ENCODE data around the gene ARL15.
"Not testable (repeated sequence)": the region's sequence is repeated elsewhere in the genome, so short reads cannot be mapped to it uniquely, and the experiment has no call there.

Gene ARL15

GRCh38 chr5:54066433-54066832 lies 243.9 kb downstream of the ARL15 start:
- H3K27ac Mint-ChIP-seq, result no peak overlapping the region
- peaks cover 10% of the 10 kb centered on the region for H3K36me3 Mint-ChIP-seq
- no peaks in the 10 kb centered on the region for H3K4me1 Mint-ChIP-seq
- H3K9me3 Mint-ChIP-seq, result no peaks in the 10 kb centered on the region
- no peaks in the 10 kb centered on the region for H3K27me3 Mint-ChIP-seq
- no peak overlapping the region for H3K4me3 Mint-ChIP-seq

- no peaks in the 10 kb centered on the region for H3K9me3 Mint-ChIP-seq
- H3K4me1 Mint-ChIP-seq, result no peaks in the 10 kb centered on the region
- no peak overlapping the region for H3K27ac Mint-ChIP-seq
- H3K36me3 Mint-ChIP-seq, result peaks cover 14% of the 10 kb centered on the region
- no peak overlapping the region for H3K4me3 Mint-ChIP-seq
- no peaks in the 10 kb centered on the region for H3K27me3 Mint-ChIP-seq
These were observed 246.6 kb downstream of the ARL15 start for GRCh38 chr5:54063817-54064216.

- Mint-ChIP-seq H3K4me1 (no peaks in the 10 kb centered on the region), H3K36me3 (peaks cover 18% of the 10 kb centered on the region), H3K27ac (no peak overlapping the region), H3K27me3 (no peaks in the 10 kb centered on the region), H3K9me3 (no peaks in the 10 kb centered on the region), H3K4me3 (no peak overlapping the region)
These were observed 247.4 kb downstream of the ARL15 start for GRCh38 chr5:54062958-54063357.

- H3K27ac Mint-ChIP-seq, H3K4me1 Mint-ChIP-seq: not testable (repeated sequence)
These were observed 249.5 kb downstream of the ARL15 start for GRCh38 chr5:54060919-54061318.

GRCh38 chr5:54049963-54050362 lies 260.4 kb downstream of the ARL15 start:
- Mint-ChIP-seq H3K36me3 (peaks cover 20% of the 10 kb centered on the region), H3K4me1 (no peaks in the 10 kb centered on the region), H3K27ac (no peak overlapping the region), H3K4me3 (no peak overlapping the region), H3K9me3 (no peaks in the 10 kb centered on the region), H3K27me3 (no peaks in the 10 kb centered on the region)

More at GRCh38 chr5:54060919-54061318, 249.5 kb downstream of the ARL15 start:
- not testable (repeated sequence) for H3K27me3 Mint-ChIP-seq, H3K9me3 Mint-ChIP-seq, H3K4me3 Mint-ChIP-seq
- H3K36me3 Mint-ChIP-seq, result peaks cover 18% of the 10 kb centered on the region

- no peaks in the 10 kb centered on the region for H3K4me1 Mint-ChIP-seq
- H3K27me3 Mint-ChIP-seq, result no peaks in the 10 kb centered on the region
- no peaks in the 10 kb centered on the region for H3K9me3 Mint-ChIP-seq
- H3K27ac Mint-ChIP-seq, result no peak overlapping the region
- H3K4me3 Mint-ChIP-seq, result no peak overlapping the region
- peaks cover 17% of the 10 kb centered on the region for H3K36me3 Mint-ChIP-seq
These were observed 261.2 kb downstream of the ARL15 start for GRCh38 chr5:54049144-54049543.

GRCh38 chr5:54045077-54045792 lies 265.1 kb downstream of the ARL15 start:
- H3K9me3 Mint-ChIP-seq, result no peaks in the 10 kb centered on the region
- no peaks in the 10 kb centered on the region for H3K4me1 Mint-ChIP-seq
- no peak overlapping the region for H3K27ac Mint-ChIP-seq
- peaks cover 3% of the 10 kb centered on the region for H3K36me3 Mint-ChIP-seq
- H3K27me3 Mint-ChIP-seq, result no peaks in the 10 kb centered on the region
- no peak overlapping the region for H3K4me3 Mint-ChIP-seq

- H3K27me3 Mint-ChIP-seq, H3K27ac Mint-ChIP-seq, H3K9me3 Mint-ChIP-seq, H3K4me3 Mint-ChIP-seq, H3K36me3 Mint-ChIP-seq, H3K4me1 Mint-ChIP-seq: not testable (repeated sequence)
These were observed 266.1 kb downstream of the ARL15 start for GRCh38 chr5:54044276-54044675.

- Mint-ChIP-seq H3K27ac (no peak overlapping the region), H3K9me3 (no peaks in the 10 kb centered on the region), H3K27me3 (no peaks in the 10 kb centered on the region), H3K36me3 (peaks cover 1% of the 10 kb centered on the region), H3K4me1 (no peaks in the 10 kb centered on the region), H3K4me3 (no peak overlapping the region)
These were observed 269.6 kb downstream of the ARL15 start for GRCh38 chr5:54040804-54041203.

GRCh38 chr5:54040018-54040417 lies 270.4 kb downstream of the ARL15 start:
- Mint-ChIP-seq H3K36me3 (peaks cover 1% of the 10 kb centered on the region), H3K4me3 (no peak overlapping the region), H3K27me3 (no peaks in the 10 kb centered on the region), H3K4me1 (no peaks in the 10 kb centered on the region), H3K9me3 (no peaks in the 10 kb centered on the region), H3K27ac (no peak overlapping the region)

- H3K9me3 Mint-ChIP-seq, result no peaks in the 10 kb centered on the region
- H3K27me3 Mint-ChIP-seq, result no peaks in the 10 kb centered on the region
- H3K4me1 Mint-ChIP-seq, result no peaks in the 10 kb centered on the region
- H3K36me3 Mint-ChIP-seq, result peaks cover 7% of the 10 kb centered on the region
- no peak overlapping the region for H3K4me3 Mint-ChIP-seq
- H3K27ac Mint-ChIP-seq, result no peak overlapping the region
These were observed 273.2 kb downstream of the ARL15 start for GRCh38 chr5:54037205-54037604.

GRCh38 chr5:54030981-54031380 lies 279.4 kb downstream of the ARL15 start:
- H3K27me3 Mint-ChIP-seq, result no peaks in the 10 kb centered on the region
- H3K4me3 Mint-ChIP-seq, result no peak overlapping the region
- H3K4me1 Mint-ChIP-seq, result no peaks in the 10 kb centered on the region
- no peak overlapping the region for H3K27ac Mint-ChIP-seq
- H3K9me3 Mint-ChIP-seq, result no peaks in the 10 kb centered on the region
- peaks cover 17% of the 10 kb centered on the region for H3K36me3 Mint-ChIP-seq

GRCh38 chr5:54024466-54024865 lies 285.9 kb downstream of the ARL15 start:
- H3K9me3 Mint-ChIP-seq, result no peaks in the 10 kb centered on the region
- no peak overlapping the region for H3K4me3 Mint-ChIP-seq
- no peaks in the 10 kb centered on the region for H3K27me3 Mint-ChIP-seq
- H3K27ac Mint-ChIP-seq, result no peak overlapping the region
- H3K36me3 Mint-ChIP-seq, result peaks cover 8% of the 10 kb centered on the region
- H3K4me1 Mint-ChIP-seq, result peaks cover 31% of the 10 kb centered on the region

- H3K4me3 Mint-ChIP-seq, result no peak overlapping the region
- peak overlapping the region; percentile 13 for H3K27ac Mint-ChIP-seq
- peaks cover 31% of the 10 kb centered on the region for H3K4me1 Mint-ChIP-seq
These were observed 288.1 kb downstream of the ARL15 start for GRCh38 chr5:54022223-54022622.

GRCh38 chr5:54021431-54022164 lies 288.8 kb downstream of the ARL15 start:
- Mint-ChIP-seq H3K9me3 (peaks cover 5% of the 10 kb centered on the region), H3K4me3 (peak overlapping the region; percentile 67), H3K36me3 (peaks cover 18% of the 10 kb centered on the region), H3K27me3 (no peaks in the 10 kb centered on the region), H3K4me1 (peaks cover 31% of the 10 kb centered on the region), H3K27ac (peak overlapping the region; percentile 78)

More at GRCh38 chr5:54022223-54022622, 288.1 kb downstream of the ARL15 start:
- Mint-ChIP-seq H3K27me3 (no peaks in the 10 kb centered on the region), H3K36me3 (peaks cover 13% of the 10 kb centered on the region), H3K9me3 (no peaks in the 10 kb centered on the region)

- peaks cover 35% of the 10 kb centered on the region for H3K36me3 Mint-ChIP-seq
- no peak overlapping the region for H3K27ac Mint-ChIP-seq
- H3K4me1 Mint-ChIP-seq, result peaks cover 24% of the 10 kb centered on the region
- no peak overlapping the region for H3K4me3 Mint-ChIP-seq
- H3K27me3 Mint-ChIP-seq, result no peaks in the 10 kb centered on the region
- peaks cover 14% of the 10 kb centered on the region for H3K9me3 Mint-ChIP-seq
These were observed 291.9 kb downstream of the ARL15 start for GRCh38 chr5:54018438-54018837.
